SHP77 treated with DMSO at 0.1 percent for 48 hours (cell line): Measurements from ENCODE around the gene WDR86.

Source experiments
- DNase-seq: peaks from one replicate; lab custom pipeline; 2025; lab: John Stamatoyannopoulos, UW

The WDR86 gene

GRCh38 chr7:151406051-151406875 lies 3.6 kb downstream of the WDR86 start:
- DNase-seq, result no peak

- DNase-seq, result no peak
These were observed 4.2 kb downstream of the WDR86 start for GRCh38 chr7:151405588-151405987.

- DNase-seq, result no peak
These were observed 4.8 kb downstream of the WDR86 start for GRCh38 chr7:151405056-151405455.

- DNase-seq, result no peak
These were observed 5.4 kb downstream of the WDR86 start for GRCh38 chr7:151404216-151405011.

- no peak for DNase-seq
These were observed 6.1 kb downstream of the WDR86 start for GRCh38 chr7:151403764-151404163.

GRCh38 chr7:151402029-151402835 lies 7.6 kb downstream of the WDR86 start:
- DNase-seq, result no peak

GRCh38 chr7:151400626-151401315 lies 9.1 kb downstream of the WDR86 start:
- no peak for DNase-seq

- DNase-seq, result no peak
These were observed 9.9 kb downstream of the WDR86 start for GRCh38 chr7:151399906-151400305.

- no peak for DNase-seq
These were observed 10.6 kb downstream of the WDR86 start for GRCh38 chr7:151399305-151399601.

- DNase-seq, result no peak
These were observed 11.2 kb downstream of the WDR86 start for GRCh38 chr7:151398446-151399304.

- no peak for DNase-seq
These were observed 12.8 kb downstream of the WDR86 start for GRCh38 chr7:151397026-151397425.

- no peak for DNase-seq
These were observed 13.4 kb downstream of the WDR86 start for GRCh38 chr7:151396328-151396970.

GRCh38 chr7:151395036-151395367 lies 14.8 kb downstream of the WDR86 start:
- DNase-seq, result no peak

- no peak for DNase-seq
These were observed 15.5 kb downstream of the WDR86 start for GRCh38 chr7:151394076-151395035.

- no peak for DNase-seq
These were observed 16.5 kb downstream of the WDR86 start for GRCh38 chr7:151393031-151393977.

GRCh38 chr7:151392426-151392825 lies 17.4 kb downstream of the WDR86 start:
- no peak for DNase-seq

GRCh38 chr7:151392002-151392401 lies 17.8 kb downstream of the WDR86 start:
- no peak for DNase-seq

GRCh38 chr7:151391358-151391730 lies 18.5 kb downstream of the WDR86 start:
- no peak for DNase-seq
